Measurements from ENCODE around the gene FAM229B. TPM values are rescaled to one million over a fixed set of nuclear protein-coding genes. Genes with fewer than 3 reads are reported as not detected.

Gene FAM229B
- total and polyA plus RNA-seq, 2 of the 8 experiments (the other 6 are each of a cell fraction or from before 2014, with no cell fraction given) = 10.0 to 10.4 TPM

DNA sequence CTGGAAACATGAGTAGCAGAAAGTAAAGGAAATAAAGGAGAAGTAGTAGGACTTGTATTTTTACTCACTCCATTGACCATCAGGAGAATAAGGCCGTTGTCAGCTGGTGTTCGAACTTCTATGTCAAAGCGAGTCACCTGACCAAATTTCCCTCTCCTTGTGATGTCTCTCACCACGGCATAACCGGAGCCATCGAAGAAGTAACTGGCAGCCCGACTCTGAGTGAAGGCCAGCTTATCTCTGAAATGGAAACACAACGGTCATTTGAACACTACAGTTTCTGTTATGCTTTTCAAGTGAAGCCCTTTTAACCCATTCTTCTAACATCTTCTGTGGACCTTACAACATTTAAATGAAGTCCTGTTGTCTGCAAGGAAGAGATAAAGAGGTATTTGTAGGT lies 51.7 kb downstream of the FAM229B start:
- Histone ChIP-seq H3K14ac (ENCODE audit: insufficient read length) (no peak overlapping the region), H3K36me3 (ENCODE audit: control insufficient read depth in 2 of 4, insufficient read depth in 4 of 4, low read length in 3 of 4) (no peaks in the 10 kb centered on the region), H3K9me3 (ENCODE audit: insufficient read depth in 2 of 2, low read depth in 1 of 2, low read length in 1 of 2) (no peaks in the 10 kb centered on the region), H2AFZ (ENCODE audit: low read length) (peak overlapping the region; percentile 34; the same call in 1 of the 2 replicates), H4K20me1 (replicated peaks in 1 of 2; ENCODE audit: control insufficient read depth in 1 of 2, insufficient read depth in 2 of 2, low read length in 2 of 2) (no peaks in the 10 kb centered on the region), H2BK120ac (replicated peaks; ENCODE audit: low read depth, low read length) (no peak overlapping the region), H3K23me2 (ENCODE audit: low read depth, low read length) (no peaks in the 10 kb centered on the region), H2BK20ac (ENCODE audit: low read length) (no peak overlapping the region), H3K4ac (replicated peaks; ENCODE audit: insufficient read length, low read depth, low read length) (no peak overlapping the region), H4K91ac (replicated peaks; ENCODE audit: insufficient read length, low read length) (no peak overlapping the region), H3K4me3 (ENCODE audit: extremely low read depth in 1 of 4, insufficient read depth in 2 of 4, low read depth in 3 of 4, low read length in 4 of 4) (no peak overlapping the region), H3K79me2 (ENCODE audit: control insufficient read depth in 1 of 2, insufficient read depth in 2 of 2, low read length in 2 of 2) (no peaks in the 10 kb centered on the region), H3K4me1 (replicated peaks in 1 of 4; ENCODE audit: control insufficient read depth in 3 of 4, insufficient read depth in 4 of 4, low read length in 3 of 4) (no peaks in the 10 kb centered on the region), H3K9ac (replicated peaks in 1 of 4; ENCODE audit: extremely low read depth in 1 of 4, low read depth in 3 of 4, low read length in 3 of 4) (no peak overlapping the region), H3K18ac (ENCODE audit: extremely low read depth, low read length) (no peak overlapping the region), H3K56ac (replicated peaks; ENCODE audit: insufficient read length, low read depth, low read length) (no peak overlapping the region), H4K5ac (ENCODE audit: insufficient read length, low read depth, low read length) (no peak overlapping the region), H3K79me1 (ENCODE audit: low read depth, low read length) (no peaks in the 10 kb centered on the region), H2BK5ac (ENCODE audit: low read depth, low read length) (no peak overlapping the region), H3K27me3 (replicated peaks in 1 of 4; ENCODE audit: control insufficient read depth in 3 of 4, extremely low read depth in 1 of 4, insufficient read depth in 3 of 4, low read length in 3 of 4) (no peaks in the 10 kb centered on the region), H2BK15ac (ENCODE audit: low read length) (no peak overlapping the region), H3K27ac (ENCODE audit: low read depth, low read length) (no peak overlapping the region), H3K23ac (ENCODE audit: insufficient read length) (no peak overlapping the region), H3K4me2 (ENCODE audit: insufficient read depth in 1 of 2, low read depth in 2 of 2, low read length in 2 of 2) (no peak overlapping the region), H2BK12ac (ENCODE audit: low read depth, low read length) (no peak overlapping the region), H2AK5ac (ENCODE audit: low read depth, low read length) (no peak overlapping the region), H4K8ac (ENCODE audit: extremely low read depth, insufficient read depth, low read length) (no peak overlapping the region)
- FAIRE-seq (no peak), DNase-seq (ENCODE audit: low read depth in 1 of 2, low spot score in 2 of 2) (no peak)
- CTCF ChIA-PET (ENCODE audit: partially characterized antibody) = no interaction called here
- POLR2A ChIA-PET (ENCODE audit: partially characterized antibody) = no interaction called here
- 94% methylated on average over 8 of the region's 8 CpGs; no CpG with 5 or more reads in 1 of the 2 experiments for WGBS, 2 experiments (ENCODE audit: extremely low coverage in 1 of 2, insufficient coverage in 1 of 2, insufficient read length in 1 of 2, insufficient replicate concordance in 2 of 2, low coverage in 1 of 2, low lambda C conversion rate in 2 of 2, missing lambda C conversion rate in 1 of 2)
- TF ChIP-seq SIN3A (conservative IDR thresholded peaks at IDR 0.05 in 1 of 2, IDR thresholded peaks at IDR 0.05 in 1 of 2; ENCODE audit: low read depth in 1 of 2, low read length in 2 of 2) (no peak), TBP (IDR thresholded peaks at IDR 0.05; ENCODE audit: low read depth, low read length) (no peak), CHD2 (IDR thresholded peaks at IDR 0.05; ENCODE audit: low read length) (no peak), BRCA1 (IDR thresholded peaks at IDR 0.05; ENCODE audit: low read depth, low read length) (no peak)

Measured in H1 (cell line).